Keratinocyte (primary cell): Measurements from ENCODE around the gene MRPL38. TPM values are rescaled to one million over a fixed set of nuclear protein-coding genes. Genes with fewer than 3 reads are reported as not detected.
A peak's percentile ranks its signal among the peaks of the same experiment; 100 is the strongest.

ENCODE experiments used
- DNase-seq: peaks from one replicate; pipeline ENCODE4 v3.0.0-alpha.2; 2011; ENCODE audit warnings: low read depth, missing footprints, low spot score
- FAIRE-seq: peaks from 2 replicates; lab custom pipeline; 2011; peaks lifted over from hg19 to GRCh38; lab: Jason Lieb, UNC
- H2AFZ ChIP-seq: 2 replicates; pipeline ENCODE4 v1.6.0; 2012; ENCODE audit warnings: low read length, control low read depth, inconsistent platforms; ENCODE audit not compliant: control insufficient read depth
- H3K27ac ChIP-seq: 2 replicates; pipeline ENCODE4 v1.5.1; 2011; ENCODE audit warnings: low read length; ENCODE audit not compliant: control insufficient read depth, insufficient read depth
- H3K27me3 ChIP-seq: 3 replicates; pipeline ENCODE4 v1.6.0; 2011; ENCODE audit warnings: low read length; ENCODE audit not compliant: control insufficient read depth, insufficient read depth; ENCODE audit errors: extremely low read depth
- H3K36me3 ChIP-seq, 2 experiments: 2 replicates in 1 of 2; 3 replicates in 1 of 2; pipeline ENCODE4 v1.5.1; 2011; ENCODE audit warnings: low read length in 2 of 2, mild to moderate bottlenecking in 1 of 2; ENCODE audit not compliant: control insufficient read depth in 2 of 2, insufficient read depth in 2 of 2; ENCODE audit errors: extremely low read depth in 1 of 2
- H3K4me1 ChIP-seq: 3 replicates; pipeline ENCODE4 v1.5.1; 2011; ENCODE audit warnings: low read length; ENCODE audit not compliant: control insufficient read depth, insufficient read depth; ENCODE audit errors: extremely low read depth
- H3K4me2 ChIP-seq: 3 replicates; pipeline ENCODE4 v1.6.0; 2011; ENCODE audit warnings: low read depth, low read length; ENCODE audit not compliant: control insufficient read depth, insufficient read depth; ENCODE audit errors: extremely low read depth
- H3K4me3 ChIP-seq, 3 experiments: fragments of 200-600 bp in 1 of 3; sonication (generic) in 1 of 3; 2 replicates in 2 of 3; 3 replicates in 1 of 3; pipeline ENCODE4 v1.5.1; 2011 to 2016; ENCODE audit warnings: low read length in 3 of 3, mild to moderate bottlenecking in 3 of 3, control low read depth in 2 of 3, inconsistent platforms in 1 of 3, low read depth in 1 of 3, mixed read lengths in 1 of 3, mixed run types in 1 of 3, moderate library complexity in 1 of 3; ENCODE audit not compliant: control insufficient read depth in 2 of 3, insufficient read depth in 2 of 3; ENCODE audit errors: extremely low read depth in 1 of 3
- H3K79me2 ChIP-seq: 2 replicates; pipeline ENCODE4 v1.6.0; 2012; ENCODE audit warnings: low read length; ENCODE audit not compliant: control insufficient read depth, insufficient read depth
- H3K9ac ChIP-seq: 3 replicates; pipeline ENCODE4 v1.6.0; 2011; ENCODE audit warnings: low read length; ENCODE audit not compliant: control insufficient read depth, insufficient read depth; ENCODE audit errors: extremely low read depth
- H3K9me1 ChIP-seq: 3 replicates; pipeline ENCODE4 v1.6.0; 2011; ENCODE audit warnings: low read length; ENCODE audit not compliant: control insufficient read depth, insufficient read depth; ENCODE audit errors: extremely low read depth
- H3K9me3 ChIP-seq: 2 replicates; pipeline ENCODE4 v1.5.1; 2012; ENCODE audit warnings: low read depth, low read length; ENCODE audit not compliant: control insufficient read depth
- H4K20me1 ChIP-seq: 3 replicates; pipeline ENCODE4 v1.6.0; 2011; ENCODE audit warnings: low read length; ENCODE audit not compliant: control insufficient read depth, insufficient read depth; ENCODE audit errors: extremely low read depth
- EZH2 ChIP-seq: IDR thresholded peaks from one replicate; pipeline ENCODE4 v1.6.1; 2012; ENCODE audit warnings: inconsistent platforms, mild to moderate bottlenecking, low read length, moderate library complexity
- dilution Hi-C: fragments of 300-500 bp; cut with MboI; formaldehyde crosslinking; loops from one replicate; pipeline ENCODE4 v1.7.0; 2020; ENCODE audit warnings: low sequenced_read_pairs; ENCODE audit not compliant: extremely low pct_ligation_motif_present
- polyA plus RNA-seq, 5 experiments: library from polyadenylated mRNA; depleted of rRNA in 3 of 5; stranded (reverse) in 3 of 5; stranded (forward) in 1 of 5; unstranded in 1 of 5; fragments of >200 nt; gene quantifications; 1 replicate in 1 of 5; 2 replicates in 3 of 5; 3 replicates in 1 of 5; pipeline versions ENCODE4 v1.2.1 to v1.2.3, GENCODE V29; 2011 to 2012; ENCODE audit warnings: missing spikeins in 2 of 5, low read depth in 1 of 5, low replicate concordance in 1 of 5
- TF ChIP-seq, protein P1 (sequence below), 3 experiments: IDR thresholded peaks in 1 of 3; conservative IDR thresholded peaks in 1 of 3; optimal IDR thresholded peaks in 1 of 3; 2 replicates in 2 of 3; 3 replicates in 1 of 3; pipeline versions ENCODE3 to v1.5.1; 2011; ENCODE audit warnings: low read length in 3 of 3, mild to moderate bottlenecking in 3 of 3, moderate library complexity in 2 of 3, control low read depth in 1 of 3, inconsistent platforms in 1 of 3; ENCODE audit not compliant: insufficient read depth in 2 of 3; ENCODE audit errors: extremely low read depth in 1 of 3

The MRPL38 gene
- polyA plus RNA-seq, 1 donor (not counting 4 experiments of a cell fraction or from before 2014, with no cell fraction given) = 25.2 TPM

DNA sequence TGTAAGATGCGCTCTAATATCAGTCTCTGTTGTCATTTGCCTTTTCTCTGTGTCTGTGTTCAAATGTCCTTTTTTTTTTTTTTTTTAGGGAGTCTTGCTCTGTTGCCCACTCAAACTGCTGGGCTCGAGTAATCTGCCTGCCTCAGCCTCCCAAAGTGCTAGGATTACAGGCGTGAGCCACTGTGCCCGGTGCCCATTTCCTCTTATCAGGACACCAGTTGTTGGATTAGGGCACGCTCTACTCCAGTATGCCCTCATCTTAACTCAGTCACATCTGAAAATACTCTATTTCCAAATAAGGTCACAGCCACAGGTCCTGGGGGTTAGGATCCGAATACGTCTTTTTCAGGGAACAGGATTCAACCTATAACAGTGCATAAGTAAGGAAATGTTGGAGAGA is 24.4 kb downstream of the MRPL38 start:
- no peak overlapping the region for H3K9ac ChIP-seq
- no peak for DNase-seq
- H3K4me1 ChIP-seq = peaks cover 28% of the 10 kb centered on the region
- no peaks in the 10 kb centered on the region for H4K20me1 ChIP-seq
- no peaks in the 10 kb centered on the region for H3K9me1 ChIP-seq
- no peaks in the 10 kb centered on the region for H3K9me3 ChIP-seq
- no peak for FAIRE-seq
- H2AFZ ChIP-seq = no peak overlapping the region
- H3K4me3 ChIP-seq = no peak overlapping the region
- H3K4me2 ChIP-seq = no peak overlapping the region
- no peaks in the 10 kb centered on the region for H3K79me2 ChIP-seq
- no peak for TF ChIP-seq EZH2
- TF ChIP-seq, protein P1, sequence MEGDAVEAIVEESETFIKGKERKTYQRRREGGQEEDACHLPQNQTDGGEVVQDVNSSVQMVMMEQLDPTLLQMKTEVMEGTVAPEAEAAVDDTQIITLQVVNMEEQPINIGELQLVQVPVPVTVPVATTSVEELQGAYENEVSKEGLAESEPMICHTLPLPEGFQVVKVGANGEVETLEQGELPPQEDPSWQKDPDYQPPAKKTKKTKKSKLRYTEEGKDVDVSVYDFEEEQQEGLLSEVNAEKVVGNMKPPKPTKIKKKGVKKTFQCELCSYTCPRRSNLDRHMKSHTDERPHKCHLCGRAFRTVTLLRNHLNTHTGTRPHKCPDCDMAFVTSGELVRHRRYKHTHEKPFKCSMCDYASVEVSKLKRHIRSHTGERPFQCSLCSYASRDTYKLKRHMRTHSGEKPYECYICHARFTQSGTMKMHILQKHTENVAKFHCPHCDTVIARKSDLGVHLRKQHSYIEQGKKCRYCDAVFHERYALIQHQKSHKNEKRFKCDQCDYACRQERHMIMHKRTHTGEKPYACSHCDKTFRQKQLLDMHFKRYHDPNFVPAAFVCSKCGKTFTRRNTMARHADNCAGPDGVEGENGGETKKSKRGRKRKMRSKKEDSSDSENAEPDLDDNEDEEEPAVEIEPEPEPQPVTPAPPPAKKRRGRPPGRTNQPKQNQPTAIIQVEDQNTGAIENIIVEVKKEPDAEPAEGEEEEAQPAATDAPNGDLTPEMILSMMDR (optimal IDR thresholded peaks at IDR 0.05 in 1 of 3, IDR thresholded peaks at IDR 0.05 in 1 of 3, conservative IDR thresholded peaks at IDR 0.05 in 1 of 3; ENCODE audit: extremely low read depth in 1 of 3, insufficient read depth in 2 of 3, low read length in 3 of 3) = no peak
- peaks cover 2% of the 10 kb centered on the region for H3K27me3 ChIP-seq
- H3K36me3 ChIP-seq = no peaks in the 10 kb centered on the region
- dilution Hi-C loops = no loop called here
- no peak overlapping the region for H3K27ac ChIP-seq

DNA sequence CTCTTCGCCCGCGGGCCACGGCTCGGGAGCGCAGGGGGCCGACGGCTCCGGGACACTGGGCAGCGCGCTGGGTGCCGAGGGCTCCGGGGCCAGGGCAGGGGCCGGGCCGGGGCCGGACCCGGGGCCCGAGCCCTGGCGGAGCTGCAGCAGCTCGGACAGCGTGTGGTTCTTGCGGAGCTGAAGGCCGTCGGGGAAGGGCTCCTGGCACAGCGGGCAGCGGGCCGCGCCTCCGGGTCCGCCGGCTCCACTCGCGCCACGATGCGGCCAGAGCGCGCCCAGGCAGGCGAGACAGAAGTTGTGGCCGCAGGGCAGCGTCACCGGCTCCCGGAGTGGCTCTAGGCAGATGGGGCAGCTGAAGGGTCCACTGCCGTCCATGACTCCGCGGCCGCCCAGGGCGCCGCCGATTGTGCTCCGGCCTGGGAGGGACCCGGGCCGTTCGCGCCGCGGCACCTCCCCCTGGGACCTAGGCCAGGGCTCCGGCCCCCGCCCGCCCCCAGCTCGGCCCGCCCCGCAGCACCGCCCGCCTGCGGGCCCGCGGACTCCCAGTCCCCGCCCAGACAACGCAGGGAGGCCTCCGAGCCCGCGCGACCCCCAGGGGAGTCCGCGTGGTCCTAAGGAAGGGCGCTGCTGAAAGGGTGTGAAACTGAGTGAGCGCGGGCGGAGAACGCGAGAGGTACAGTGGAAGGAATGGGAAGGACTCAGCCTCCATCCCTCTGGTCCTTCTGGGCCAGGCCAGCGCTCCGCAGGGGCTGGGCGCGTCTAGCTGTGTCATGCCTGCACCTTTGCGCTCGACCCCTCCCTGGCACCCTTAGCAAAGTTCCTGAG is 26.3 kb downstream of the MRPL38 start, which contains the start of gene TRIM47:
TSS of gene TRIM47 (minus strand) at position 408 of the 825 bp plus-strand sequence. CDS start at position 375, 33 bp downstream.
- DNase-seq (no peak), FAIRE-seq (no peak)
- Histone ChIP-seq H4K20me1 (no peaks in the 10 kb centered on the region), H3K27me3 (peaks cover 2% of the 10 kb centered on the region), H3K9me3 (no peaks in the 10 kb centered on the region), H3K36me3 (no peaks in the 10 kb centered on the region), H2AFZ (peak within 1 kb of the TSS; percentile 47), H3K4me3 (peak within 1 kb of the TSS; percentile 43 to 84 (median 57)), H3K9me1 (no peaks in the 10 kb centered on the region), H3K79me2 (no peaks in the 10 kb centered on the region), H3K9ac (peak within 1 kb of the TSS; percentile 83), H3K27ac (peak within 1 kb of the TSS; percentile 86), H3K4me1 (peaks cover 29% of the 10 kb centered on the region), H3K4me2 (peak within 1 kb of the TSS; percentile 74)
- no peak for TF ChIP-seq EZH2
- TF ChIP-seq, protein P1 (optimal IDR thresholded peaks at IDR 0.05 in 1 of 3, IDR thresholded peaks at IDR 0.05 in 1 of 3, conservative IDR thresholded peaks at IDR 0.05 in 1 of 3; ENCODE audit: extremely low read depth in 1 of 3, insufficient read depth in 2 of 3, low read length in 3 of 3) = peak in 2 of 3 experiments; percentile 25 to 35
- dilution Hi-C loops = no loop called here
